GM18907 (cell line): ENCODE data around the gene SPAAR.
"Not testable (repeated sequence)": the region's sequence is repeated elsewhere in the genome, so short reads cannot be mapped to it uniquely, and the experiment has no call there.

ENCODE experiments used
- ATAC-seq: cut with Tn5 transposase; IDR thresholded peaks from one replicate; pipeline ENCODE4 v1.9.1; 2021; ENCODE audit warnings: mild to moderate bottlenecking, moderate library complexity; ENCODE audit not compliant: unreplicated experiment

Gene SPAAR

GRCh38 chr9:35903049-35903448 lies 6.2 kb upstream of the SPAAR start:
- no peak for ATAC-seq

GRCh38 chr9:35904338-35904737 lies 5.0 kb upstream of the SPAAR start:
- ATAC-seq: no peak

GRCh38 chr9:35905051-35905781 lies 4.1 kb upstream of the SPAAR start:
- ATAC-seq: no peak

GRCh38 chr9:35905912-35906679 lies 3.2 kb upstream of the SPAAR start, which contains the start of gene HRCT1:
HRCT1 (plus strand) TSS chr9:35906202; CDS start chr9:35906288, 86 bp downstream.
- ATAC-seq: no peak

GRCh38 chr9:35906923-35907699 lies 2.2 kb upstream of the SPAAR start:
- no peak for ATAC-seq

GRCh38 chr9:35907711-35908503 lies 1.4 kb upstream of the SPAAR start:
- no peak for ATAC-seq

GRCh38 chr9:35908504-35909125 lies 675 bp upstream of the SPAAR start:
- ATAC-seq: no peak

- no peak for ATAC-seq
Measured at GRCh38 chr9:35909687-35910612, 660 bp downstream of the SPAAR start.

GRCh38 chr9:35910613-35911359 lies 1.5 kb downstream of the SPAAR start:
- no peak for ATAC-seq

GRCh38 chr9:35911690-35912089 lies 2.4 kb downstream of the SPAAR start:
- ATAC-seq: no peak

- ATAC-seq: no peak
Measured at GRCh38 chr9:35912791-35913400, 3.6 kb downstream of the SPAAR start.

- ATAC-seq: not testable (repeated sequence)
Measured at GRCh38 chr9:35913429-35913828, 4.1 kb downstream of the SPAAR start.

- no peak for ATAC-seq
Measured at GRCh38 chr9:35914301-35914807, 5.1 kb downstream of the SPAAR start.

GRCh38 chr9:35915681-35916294 lies 6.5 kb downstream of the SPAAR start:
- ATAC-seq: no peak

- ATAC-seq: no peak
Measured at GRCh38 chr9:35917261-35917660, 8.0 kb downstream of the SPAAR start.

GRCh38 chr9:35918780-35919179 lies 9.5 kb downstream of the SPAAR start:
- ATAC-seq: no peak
